Left renal pelvis (tissue), 4 donors: ENCODE data around the gene UNC80. TPM values are rescaled to one million over a fixed set of nuclear protein-coding genes. Genes with fewer than 3 reads are reported as not detected.

Experiments
- DNase-seq, 4 donors: peaks; one replicate each; pipeline ENCODE4 v3.0.0-alpha.2; 2013; ENCODE audit warnings: low read depth in 4 of 4, low spot score in 3 of 4
- polyA plus RNA-seq, 4 donors: library from polyadenylated mRNA; unstranded; fragments of 120-200 nt; gene quantifications; one replicate each; pipeline ENCODE4 v1.2.1, GENCODE V29; 2013; ENCODE audit not compliant: insufficient read length in 4 of 4

The UNC80 gene
- polyA plus RNA-seq, 4 donors, result 0.79 to 2.1 (median 1.4) TPM

- no peak for DNase-seq
These were observed 33.7 kb downstream of the UNC80 start for GRCh38 chr2:209805351-209805750.

- DNase-seq, result no peak
These were observed 34.7 kb downstream of the UNC80 start for GRCh38 chr2:209806318-209806717.

GRCh38 chr2:209808521-209808920 lies 36.9 kb downstream of the UNC80 start:
- DNase-seq, result no peak

GRCh38 chr2:209809256-209809655 lies 37.6 kb downstream of the UNC80 start:
- no peak for DNase-seq

GRCh38 chr2:209817844-209818271 lies 46.2 kb downstream of the UNC80 start:
- DNase-seq, result no peak

GRCh38 chr2:209818939-209819338 lies 47.3 kb downstream of the UNC80 start:
- DNase-seq, result no peak

- DNase-seq, result no peak
These were observed 50.2 kb downstream of the UNC80 start for GRCh38 chr2:209821806-209822205.

GRCh38 chr2:209823484-209823883 lies 51.9 kb downstream of the UNC80 start:
- no peak for DNase-seq

- DNase-seq, result no peak
These were observed 52.8 kb downstream of the UNC80 start for GRCh38 chr2:209824391-209824790.

- DNase-seq, result no peak
These were observed 59.3 kb downstream of the UNC80 start for GRCh38 chr2:209830722-209831465.

GRCh38 chr2:209834767-209835166 lies 63.1 kb downstream of the UNC80 start:
- no peak for DNase-seq

- no peak for DNase-seq
These were observed 68.8 kb downstream of the UNC80 start for GRCh38 chr2:209840434-209840833.

- no peak for DNase-seq
These were observed 74.0 kb downstream of the UNC80 start for GRCh38 chr2:209845666-209846065.

GRCh38 chr2:209864716-209865295 lies 93.2 kb downstream of the UNC80 start:
- DNase-seq, result no peak

GRCh38 chr2:209868271-209868994 lies 96.8 kb downstream of the UNC80 start:
- DNase-seq, result no peak

GRCh38 chr2:209870067-209870466 lies 98.4 kb downstream of the UNC80 start:
- no peak for DNase-seq

GRCh38 chr2:209872675-209873074 lies 101.0 kb downstream of the UNC80 start:
- DNase-seq, result peak in 1 of 4 donors; percentile 5

GRCh38 chr2:209875270-209875669 lies 103.6 kb downstream of the UNC80 start:
- no peak for DNase-seq

- no peak for DNase-seq
These were observed 104.6 kb downstream of the UNC80 start for GRCh38 chr2:209876211-209876610.

- no peak for DNase-seq
These were observed 107.1 kb downstream of the UNC80 start for GRCh38 chr2:209878701-209879100.

GRCh38 chr2:209900638-209901037 lies 129.0 kb downstream of the UNC80 start:
- no peak for DNase-seq

GRCh38 chr2:209901172-209901571 lies 129.5 kb downstream of the UNC80 start:
- no peak for DNase-seq
